HG03025 (cell line): ENCODE data around the gene CRACDL.

ENCODE experiments used
- ATAC-seq: cut with Tn5 transposase; IDR thresholded peaks from one replicate; pipeline ENCODE4 v1.9.1; 2021; ENCODE audit warnings: mild to moderate bottlenecking, moderate library complexity; ENCODE audit not compliant: unreplicated experiment, low FRiP score

CRACDL gene

GRCh38 chr2:98826856-98827255 is 109.2 kb downstream of the CRACDL start:
- no peak for ATAC-seq

GRCh38 chr2:98825858-98826257 is 110.2 kb downstream of the CRACDL start:
- ATAC-seq, result no peak

GRCh38 chr2:98825404-98825803 is 110.6 kb downstream of the CRACDL start:
- no peak for ATAC-seq

GRCh38 chr2:98825020-98825350 is 111.0 kb downstream of the CRACDL start:
- no peak for ATAC-seq

- no peak for ATAC-seq
These were observed 111.6 kb downstream of the CRACDL start for GRCh38 chr2:98824256-98825019.

GRCh38 chr2:98823196-98824170 is 112.5 kb downstream of the CRACDL start:
- ATAC-seq, result no peak

- ATAC-seq, result no peak
These were observed 113.5 kb downstream of the CRACDL start for GRCh38 chr2:98822301-98823164.

GRCh38 chr2:98821629-98822135 is 114.3 kb downstream of the CRACDL start:
- no peak for ATAC-seq

- ATAC-seq, result no peak
These were observed 116.7 kb downstream of the CRACDL start for GRCh38 chr2:98819231-98819766.

GRCh38 chr2:98818164-98818563 is 117.9 kb downstream of the CRACDL start:
- no peak for ATAC-seq

- no peak for ATAC-seq
These were observed 119.7 kb downstream of the CRACDL start for GRCh38 chr2:98816281-98816680.

GRCh38 chr2:98815795-98816194 is 120.2 kb downstream of the CRACDL start:
- ATAC-seq, result no peak

GRCh38 chr2:98811766-98812165 is 124.3 kb downstream of the CRACDL start:
- ATAC-seq, result no peak

- no peak for ATAC-seq
These were observed 125.5 kb downstream of the CRACDL start for GRCh38 chr2:98810588-98810928.

GRCh38 chr2:98809878-98810587 is 126.0 kb downstream of the CRACDL start:
- ATAC-seq, result no peak

GRCh38 chr2:98809116-98809515 is 126.9 kb downstream of the CRACDL start:
- ATAC-seq, result no peak

- no peak for ATAC-seq
These were observed 127.5 kb downstream of the CRACDL start for GRCh38 chr2:98808546-98808945.

GRCh38 chr2:98807929-98808328 is 128.1 kb downstream of the CRACDL start:
- no peak for ATAC-seq

- no peak for ATAC-seq
These were observed 128.8 kb downstream of the CRACDL start for GRCh38 chr2:98807221-98807620.

- ATAC-seq, result no peak
These were observed 129.8 kb downstream of the CRACDL start for GRCh38 chr2:98806236-98806697.
